GM18502 (cell line): Measurements from ENCODE around the gene PPARG.

Source experiments
- ATAC-seq: cut with Tn5 transposase; IDR thresholded peaks from one replicate; pipeline ENCODE4 v1.9.1; 2021; ENCODE audit warnings: mild to moderate bottlenecking; ENCODE audit not compliant: unreplicated experiment, poor library complexity

PPARG gene

DNA sequence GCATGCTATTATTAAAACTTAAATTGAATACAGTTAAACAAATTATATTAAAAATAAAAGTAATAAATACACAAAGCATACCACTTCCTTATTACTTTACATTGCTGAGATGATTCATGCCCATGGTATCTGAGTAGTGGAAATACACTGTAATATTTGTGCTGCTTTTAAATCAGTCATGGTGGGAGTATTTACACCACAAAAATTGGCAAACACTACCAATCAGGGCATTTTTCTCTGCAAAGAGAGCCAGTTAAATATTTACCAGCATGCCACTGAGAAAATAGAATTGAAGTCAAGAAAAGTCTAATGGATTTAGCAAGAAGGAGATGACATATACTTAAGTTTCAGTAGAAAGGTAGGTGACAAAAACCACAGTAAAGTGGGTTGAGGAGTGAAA, 19.6 kb downstream of the PPARG start:
- no peak for ATAC-seq

DNA sequence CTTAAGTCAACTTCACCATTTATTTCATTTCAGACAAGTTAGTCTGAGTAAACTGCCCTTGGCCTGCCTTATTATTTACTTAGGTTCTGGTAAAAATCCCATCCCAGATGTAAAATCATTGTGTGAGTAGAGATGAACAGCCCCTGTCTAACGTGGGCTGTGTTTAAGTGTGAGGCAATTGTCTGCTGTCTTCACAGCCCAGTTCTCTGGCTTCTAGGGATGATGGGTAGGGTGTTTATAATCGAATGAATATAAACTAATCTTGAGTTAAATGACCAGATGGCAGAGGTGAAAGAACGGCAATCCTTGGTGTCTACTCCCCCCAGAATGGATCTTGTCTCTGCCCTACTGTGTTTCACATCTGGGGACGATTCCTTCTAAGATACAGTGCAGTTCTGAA, 20.8 kb downstream of the PPARG start:
- no peak for ATAC-seq

DNA sequence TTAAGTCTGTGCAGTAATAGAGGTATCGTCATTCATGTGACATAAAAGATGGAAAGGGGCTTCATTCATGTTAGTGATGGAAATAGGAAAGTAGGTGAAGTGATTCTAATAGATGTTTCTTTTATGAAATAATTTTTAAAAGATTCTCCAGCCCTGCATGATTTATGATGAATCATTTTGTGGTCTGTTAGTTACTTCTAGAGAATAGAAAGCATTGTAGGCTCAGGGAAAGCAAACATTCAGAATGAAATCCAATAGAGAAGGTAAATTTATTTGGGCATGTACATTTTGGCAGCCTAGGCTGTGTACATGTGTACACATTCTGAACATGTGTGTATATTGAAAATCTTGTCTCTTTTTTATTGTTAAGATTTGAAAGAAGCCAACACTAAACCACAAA, 23.1 kb downstream of the PPARG start:
- no peak for ATAC-seq

DNA sequence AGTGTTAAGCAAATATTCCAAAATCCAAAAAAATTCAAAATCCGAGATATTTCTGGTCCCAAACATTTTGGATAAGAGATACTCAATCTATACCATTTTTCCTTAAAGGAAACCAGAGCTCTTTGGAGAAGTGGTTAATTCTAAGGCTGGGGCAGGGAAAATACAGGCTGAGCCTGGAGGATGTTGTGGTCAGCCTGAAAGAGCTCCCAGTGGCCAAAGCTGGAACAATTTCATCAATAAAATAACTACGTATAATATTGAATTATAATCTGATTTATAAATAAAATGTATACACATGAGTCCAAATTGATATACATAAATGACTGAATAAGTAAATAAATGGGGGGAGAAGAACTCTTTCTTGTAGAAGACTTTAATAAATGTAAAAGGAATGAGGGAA, 24.6 kb downstream of the PPARG start:
- ATAC-seq: no peak

DNA sequence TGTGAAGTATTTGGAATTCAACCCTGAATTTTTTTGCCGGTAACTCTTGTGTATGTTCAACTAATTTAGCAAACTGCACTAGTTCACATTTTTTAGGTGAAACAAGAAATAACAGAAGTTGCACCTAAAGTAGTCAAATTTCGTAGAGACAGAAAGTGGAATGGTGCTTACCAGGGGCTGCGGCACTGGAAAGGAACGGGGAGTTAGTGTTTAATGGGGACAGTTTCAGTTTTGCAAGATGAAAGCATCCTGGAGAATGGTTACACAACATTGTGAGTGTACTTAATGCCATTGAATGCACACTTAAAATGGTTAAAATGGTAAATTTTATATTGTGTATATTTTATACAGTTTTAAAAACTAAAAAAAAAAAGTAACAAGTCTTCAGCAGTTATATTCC, 27.4 kb downstream of the PPARG start:
- ATAC-seq: no peak

DNA sequence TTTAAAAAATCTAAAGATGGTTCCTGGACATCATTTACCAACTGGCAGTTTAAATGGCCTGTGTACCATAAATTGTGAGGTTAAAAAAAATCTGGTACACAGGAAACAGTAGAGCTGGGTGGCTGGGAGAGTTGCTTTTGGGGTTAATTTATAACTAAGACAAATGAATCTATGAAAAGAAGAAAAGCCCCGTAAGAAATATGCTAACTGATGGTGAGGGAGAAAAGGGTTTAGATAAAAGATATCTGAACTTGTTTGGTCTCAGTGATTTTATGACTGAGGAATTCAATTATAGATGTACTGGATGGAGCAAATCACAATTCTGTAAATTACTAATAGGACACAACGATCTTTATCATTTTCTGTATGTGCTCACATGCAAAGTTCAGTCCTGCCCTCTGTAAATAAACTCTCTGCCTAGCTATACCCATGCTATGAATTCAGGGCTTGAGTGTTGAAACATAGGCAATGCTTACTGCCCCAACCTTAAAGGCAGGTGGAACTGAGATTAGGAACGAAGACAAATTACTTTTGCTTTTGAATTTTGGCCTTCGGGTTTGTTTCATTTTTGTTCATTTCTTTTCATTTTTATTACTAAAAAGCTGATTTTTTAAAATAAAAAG, 28.0 kb downstream of the PPARG start:
- ATAC-seq: no peak

DNA sequence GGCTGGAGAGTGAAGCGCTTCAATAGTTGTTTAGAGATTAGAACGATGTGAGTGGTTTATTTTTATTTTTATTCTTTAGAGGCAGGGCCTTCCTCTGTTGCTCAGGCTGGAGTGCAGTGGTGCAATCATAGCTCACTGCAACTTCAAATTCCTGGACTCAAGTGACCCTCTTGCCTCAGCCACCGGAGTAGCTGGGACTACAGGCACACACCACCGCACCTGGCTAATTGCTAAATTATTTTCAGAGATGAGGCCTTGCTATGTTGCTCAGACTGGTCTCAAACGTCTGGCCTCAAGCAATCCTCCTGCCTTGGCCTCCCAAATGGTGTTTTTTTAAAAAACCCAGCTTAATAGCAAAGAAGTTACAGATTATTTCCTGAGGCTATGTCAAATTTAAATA, 29.0 kb downstream of the PPARG start:
- ATAC-seq: no peak

- ATAC-seq: no peak
Measured at GRCh38 chr3:12318758-12319621, 30.1 kb downstream of the PPARG start.

GRCh38 chr3:12321015-12321414, 32.1 kb downstream of the PPARG start:
- no peak for ATAC-seq

GRCh38 chr3:12323237-12323636, 34.4 kb downstream of the PPARG start:
- no peak for ATAC-seq

DNA sequence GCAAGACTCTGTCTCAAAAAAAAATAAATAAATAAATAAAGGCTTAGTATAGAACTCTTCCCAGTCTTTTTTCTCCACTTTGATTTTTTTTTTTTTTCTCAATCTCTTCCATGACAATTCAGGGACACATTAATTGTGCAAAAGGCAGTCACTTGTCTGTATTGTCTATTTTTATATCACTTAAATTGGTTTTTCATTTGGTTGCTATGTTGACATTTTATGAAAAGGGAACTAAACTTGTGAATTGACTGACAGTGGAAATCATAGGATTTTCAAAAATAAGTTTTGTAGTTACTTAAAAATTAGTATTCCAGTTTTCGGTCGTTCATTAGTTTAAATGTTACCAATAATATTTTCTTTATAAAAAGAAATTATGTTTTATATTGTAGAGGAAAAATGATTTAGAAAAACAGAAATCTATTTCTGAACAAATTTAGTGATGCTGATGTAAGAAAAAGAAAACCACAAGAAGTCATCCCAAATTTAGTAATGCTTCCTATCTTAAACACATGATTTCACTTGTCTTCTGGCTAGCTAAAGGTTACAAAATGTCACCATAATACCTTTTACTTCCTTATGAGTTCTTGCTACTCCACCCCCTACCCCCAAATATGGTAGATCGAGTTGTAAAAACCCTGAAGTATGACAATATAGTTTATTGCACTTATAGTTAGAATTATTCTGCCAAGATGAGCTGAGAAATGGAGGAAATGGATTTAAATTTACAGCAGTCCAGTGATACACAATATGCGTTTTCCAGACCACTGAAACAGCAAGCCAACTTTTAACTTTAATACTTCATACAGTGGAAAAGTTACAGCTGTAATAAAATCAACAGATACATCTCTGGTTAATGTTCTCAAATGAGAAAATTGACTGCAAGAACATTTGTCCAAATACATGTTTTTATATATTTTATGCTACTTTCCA, 37.0 kb downstream of the PPARG start:
- no peak for ATAC-seq

DNA sequence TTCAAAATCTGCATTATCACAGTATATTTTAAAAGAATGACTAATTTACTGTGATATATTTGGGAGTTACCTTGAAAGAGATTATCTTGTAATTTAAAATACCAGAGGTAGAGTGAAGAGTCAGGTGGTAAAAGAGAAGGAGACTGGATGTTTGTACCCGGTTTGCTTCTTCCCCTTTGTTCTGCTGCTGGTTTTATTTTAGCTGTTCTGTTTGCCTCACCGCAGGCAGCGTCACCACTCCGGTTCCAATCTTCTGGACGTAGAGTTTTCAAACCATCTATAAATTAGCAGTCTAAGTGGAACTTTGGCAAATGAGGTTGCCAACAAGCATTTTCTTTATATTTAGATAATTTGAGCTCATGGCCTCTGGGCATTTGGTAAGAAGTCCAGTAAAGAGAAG, 38.2 kb downstream of the PPARG start:
- no peak for ATAC-seq

DNA sequence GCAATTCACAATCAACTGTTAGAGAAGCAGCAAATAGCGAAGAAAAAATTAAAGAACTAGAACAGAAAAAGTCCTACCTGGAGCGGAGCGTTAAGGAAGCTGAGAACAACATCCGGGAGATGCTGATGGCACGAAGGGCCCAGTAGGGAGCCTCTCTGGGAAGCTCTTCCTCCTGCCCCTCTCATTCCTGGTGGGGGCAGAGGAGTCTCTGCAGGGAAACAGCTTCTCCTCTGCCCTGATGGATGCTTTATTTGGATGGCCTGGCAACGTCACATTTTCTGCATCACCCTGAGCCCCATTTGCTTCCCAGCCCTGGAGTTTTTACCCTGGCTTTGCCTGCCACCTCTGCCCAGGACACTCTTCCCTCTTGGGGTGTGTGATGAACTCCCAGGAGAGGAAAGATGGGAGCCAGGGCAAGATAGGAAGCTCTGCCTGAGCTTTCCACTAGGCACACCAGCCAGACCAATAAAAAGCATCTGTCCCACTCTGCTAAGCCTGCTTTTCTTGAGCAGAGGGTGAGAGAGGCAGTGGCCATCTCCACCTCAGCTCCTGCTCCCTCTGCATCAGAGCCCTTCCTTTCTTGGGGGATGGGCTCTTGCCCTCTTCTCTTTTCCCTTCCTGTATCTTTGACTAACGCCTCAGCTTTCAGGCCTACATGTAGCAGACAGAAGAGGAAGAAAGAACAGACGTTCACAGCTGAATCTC, 39.4 kb downstream of the PPARG start:
- ATAC-seq: no peak

- ATAC-seq: no peak
Measured at GRCh38 chr3:12328837-12329462, 40.1 kb downstream of the PPARG start.

- no peak for ATAC-seq
Measured at GRCh38 chr3:12334786-12335185, 45.9 kb downstream of the PPARG start.

- ATAC-seq: no peak
Measured at GRCh38 chr3:12335421-12335820, 46.6 kb downstream of the PPARG start.

DNA sequence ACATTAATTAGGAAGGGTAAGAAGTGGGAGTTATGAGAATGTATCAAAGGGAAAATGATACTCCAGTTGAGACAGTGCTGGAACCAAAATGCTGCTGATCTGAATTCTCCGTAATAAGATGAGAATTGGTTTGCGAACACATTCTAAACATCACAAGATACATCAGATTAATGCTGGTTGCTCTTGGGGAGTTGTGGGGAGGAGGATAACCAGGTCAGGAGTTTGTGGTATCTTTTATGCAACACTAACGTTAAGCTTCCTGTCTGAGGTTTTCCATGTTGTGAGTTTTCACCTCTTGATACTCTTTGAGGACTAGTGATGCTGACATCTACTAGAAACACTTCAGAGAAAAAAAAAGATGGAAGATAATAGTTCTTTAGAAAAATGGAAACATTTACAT, 47.2 kb downstream of the PPARG start:
- no peak for ATAC-seq

GRCh38 chr3:12338595-12339546, 50.0 kb downstream of the PPARG start:
- no peak for ATAC-seq
